Activated T-cell treated with anti-CD3 and anti-CD28 coated beads, Interleukin-2, amount 50 U/mL, for 72 hours (primary cell): ENCODE data around the gene FMNL2. TPM values are rescaled to one million over a fixed set of nuclear protein-coding genes. Genes with fewer than 3 reads are reported as not detected.
"Not testable (repeated sequence)": the region's sequence is repeated elsewhere in the genome, so short reads cannot be mapped to it uniquely, and the experiment has no call there.

Source experiments
- ATAC-seq, 2 donors: fragments of 150-1000 bp; cut with Tn5 transposase; replicated peaks in 1 of 2; 2 replicates each; pipeline ENCODE4 v1.10.0; 2021; ENCODE audit warnings: moderate library complexity in 2 of 2, mild to moderate bottlenecking in 1 of 2
- DNase-seq, 2 donors: peaks; one replicate each; pipeline ENCODE4 v3.0.0; 2021 to 2022; ENCODE audit warnings: mixed read lengths in 1 of 2
- H3K27ac Mint-ChIP-seq: one replicate; pipeline ENCODE4 v1.8.0; 2022; ENCODE audit warnings: mild to moderate bottlenecking, moderate library complexity, mixed read lengths
- H3K27me3 Mint-ChIP-seq: one replicate; pipeline ENCODE4 v1.8.0; 2022; ENCODE audit warnings: low read depth, mixed read lengths
- H3K36me3 Mint-ChIP-seq, 2 donors: one replicate each; pipeline ENCODE4 v1.8.0; 2022; ENCODE audit warnings: mixed read lengths in 2 of 2, mild to moderate bottlenecking in 1 of 2; ENCODE audit not compliant: insufficient read depth in 2 of 2
- H3K4me1 Mint-ChIP-seq: one replicate; pipeline ENCODE4 v1.8.0; 2022; ENCODE audit warnings: low read depth, mixed read lengths
- H3K4me3 Mint-ChIP-seq, 2 donors: one replicate each; pipeline ENCODE4 v1.8.0; 2022; ENCODE audit warnings: mild to moderate bottlenecking in 2 of 2, mixed read lengths in 2 of 2, moderate library complexity in 2 of 2
- H3K9me3 Mint-ChIP-seq, 2 donors: one replicate each; pipeline ENCODE4 v1.8.0; 2022; ENCODE audit warnings: mixed read lengths in 2 of 2
- total RNA-seq, 2 donors: library from RNA; stranded (reverse); gene quantifications; one replicate each; pipeline ENCODE4 v1.2.3, GENCODE V29; 2022

The FMNL2 gene
- total RNA-seq, 2 donors from 2014 or later = 3.5 to 4.7 TPM

DNA sequence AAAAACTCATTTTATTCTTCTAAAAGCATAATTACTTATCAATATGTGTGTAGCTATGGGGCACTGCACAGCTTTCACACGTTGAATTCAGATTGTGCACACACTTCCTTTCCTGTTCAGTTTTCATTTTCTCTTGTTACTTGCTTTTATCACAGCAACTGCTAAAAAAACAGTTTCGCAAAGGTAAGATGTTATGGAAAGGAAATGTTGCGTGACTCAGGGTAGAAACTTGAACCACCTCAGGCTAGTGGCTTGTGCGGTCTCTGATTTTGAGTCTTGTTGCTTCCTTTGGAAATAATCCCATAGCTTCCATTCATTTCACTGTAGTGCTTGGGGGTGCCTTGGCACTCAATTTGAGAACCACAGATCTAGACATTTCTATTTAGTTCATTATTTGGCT lies 171.9 kb downstream of the FMNL2 start:
- peaks cover 4% of the 10 kb centered on the region for H3K27me3 Mint-ChIP-seq
- no peak overlapping the region for H3K27ac Mint-ChIP-seq
- no peaks in the 10 kb centered on the region for H3K9me3 Mint-ChIP-seq
- H3K36me3 Mint-ChIP-seq = peaks cover 0 to 2% of the 10 kb centered on the region in 2 donors
- DNase-seq (peak; percentile 6 to 15), ATAC-seq (peak; percentile 80 to 89)
- H3K4me3 Mint-ChIP-seq = no peak overlapping the region
- H3K4me1 Mint-ChIP-seq = peaks cover 6% of the 10 kb centered on the region

DNA sequence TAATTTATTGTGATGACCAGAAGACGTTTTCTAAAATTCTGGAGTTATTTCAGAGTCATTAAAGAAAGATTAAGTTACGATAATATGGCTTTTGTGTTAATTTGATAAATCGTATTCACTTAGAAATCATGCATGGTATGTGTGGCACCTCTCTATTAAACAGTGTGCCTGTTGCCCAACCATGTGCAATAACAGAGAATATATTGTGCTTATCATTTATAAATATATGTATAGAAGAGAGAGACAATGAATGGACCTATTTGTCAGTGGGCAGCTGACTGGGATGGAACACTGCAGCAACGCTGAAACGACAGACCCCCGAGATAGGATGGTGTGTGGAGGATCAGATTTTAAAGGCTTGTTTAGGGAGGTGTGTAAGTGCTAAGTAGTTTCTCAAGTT lies 172.9 kb downstream of the FMNL2 start:
- H3K4me3 Mint-ChIP-seq = no peak overlapping the region
- no peak overlapping the region for H3K27ac Mint-ChIP-seq
- peaks cover 8% of the 10 kb centered on the region for H3K27me3 Mint-ChIP-seq
- no peaks in the 10 kb centered on the region for H3K9me3 Mint-ChIP-seq
- DNase-seq (no peak), ATAC-seq (no peak)
- H3K4me1 Mint-ChIP-seq = peaks cover 6% of the 10 kb centered on the region
- H3K36me3 Mint-ChIP-seq = peaks cover 0 to 1% of the 10 kb centered on the region in 2 donors

GRCh38 chr2:152508446-152508845 lies 173.5 kb downstream of the FMNL2 start:
- Mint-ChIP-seq H3K9me3 (no peaks in the 10 kb centered on the region), H3K27ac (no peak overlapping the region), H3K27me3 (peaks cover 8% of the 10 kb centered on the region), H3K4me1 (peaks cover 6% of the 10 kb centered on the region), H3K36me3 (no peaks in the 10 kb centered on the region), H3K4me3 (no peak overlapping the region)
- DNase-seq (no peak), ATAC-seq (no peak)

- Mint-ChIP-seq H3K9me3 (no peaks in the 10 kb centered on the region), H3K4me1 (peaks cover 6% of the 10 kb centered on the region), H3K36me3 (no peaks in the 10 kb centered on the region), H3K27ac (no peak overlapping the region), H3K4me3 (no peak overlapping the region), H3K27me3 (peaks cover 8% of the 10 kb centered on the region)
- no peak for ATAC-seq
- no peak for DNase-seq
Measured at GRCh38 chr2:152509772-152510491, 175.0 kb downstream of the FMNL2 start.

DNA sequence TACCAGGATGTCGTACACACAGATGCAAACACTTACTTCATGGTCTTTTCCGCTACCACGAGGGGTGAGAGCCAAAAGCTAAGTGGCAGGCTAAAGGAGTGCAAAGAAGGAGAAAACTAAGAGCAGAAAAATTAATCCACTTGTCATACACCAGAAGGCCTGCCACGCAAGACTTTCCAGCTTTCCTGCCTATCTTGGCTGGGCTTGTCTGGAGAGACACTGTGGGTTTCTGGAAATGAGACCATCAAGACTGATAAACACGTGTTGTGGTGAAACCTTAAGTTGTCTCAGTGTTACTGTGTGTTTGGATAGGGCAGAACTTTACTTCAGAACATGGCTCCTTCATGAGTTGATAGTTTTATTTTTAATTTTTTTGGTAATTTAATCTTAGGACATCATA lies 175.6 kb downstream of the FMNL2 start:
- Mint-ChIP-seq H3K4me1 (peaks cover 6% of the 10 kb centered on the region), H3K4me3 (no peak overlapping the region), H3K36me3 (no peaks in the 10 kb centered on the region), H3K27me3 (peaks cover 8% of the 10 kb centered on the region), H3K9me3 (no peaks in the 10 kb centered on the region), H3K27ac (no peak overlapping the region)
- DNase-seq (no peak), ATAC-seq (no peak)

GRCh38 chr2:152511981-152512380 lies 177.0 kb downstream of the FMNL2 start:
- Mint-ChIP-seq H3K36me3 (no peaks in the 10 kb centered on the region), H3K9me3 (no peaks in the 10 kb centered on the region), H3K27ac (no peak overlapping the region), H3K4me3 (no peak overlapping the region), H3K27me3 (peaks cover 9% of the 10 kb centered on the region), H3K4me1 (peaks cover 6% of the 10 kb centered on the region)
- ATAC-seq (no peak), DNase-seq (no peak)

- ATAC-seq (no peak), DNase-seq (no peak)
- H3K36me3 Mint-ChIP-seq = no peaks in the 10 kb centered on the region
- no peak overlapping the region for H3K4me3 Mint-ChIP-seq
- no peaks in the 10 kb centered on the region for H3K4me1 Mint-ChIP-seq
- H3K27me3 Mint-ChIP-seq = peaks cover 19% of the 10 kb centered on the region
- no peaks in the 10 kb centered on the region for H3K9me3 Mint-ChIP-seq
- no peak overlapping the region for H3K27ac Mint-ChIP-seq
Measured at GRCh38 chr2:152513029-152513428, 178.1 kb downstream of the FMNL2 start.

GRCh38 chr2:152513681-152514080 lies 178.7 kb downstream of the FMNL2 start:
- Mint-ChIP-seq H3K9me3 (no peaks in the 10 kb centered on the region), H3K4me1 (no peaks in the 10 kb centered on the region), H3K27me3 (peaks cover 19% of the 10 kb centered on the region), H3K4me3 (no peak overlapping the region), H3K36me3 (no peaks in the 10 kb centered on the region), H3K27ac (no peak overlapping the region)
- peak in 1 of 2 donors; percentile 42 for ATAC-seq
- DNase-seq = no peak

GRCh38 chr2:152518034-152518433 lies 183.1 kb downstream of the FMNL2 start:
- no peaks in the 10 kb centered on the region for H3K4me1 Mint-ChIP-seq
- ATAC-seq (no peak), DNase-seq (no peak)
- no peaks in the 10 kb centered on the region for H3K9me3 Mint-ChIP-seq
- H3K27ac Mint-ChIP-seq = no peak overlapping the region
- H3K4me3 Mint-ChIP-seq = no peak overlapping the region
- peaks cover 10% of the 10 kb centered on the region for H3K27me3 Mint-ChIP-seq
- H3K36me3 Mint-ChIP-seq = no peaks in the 10 kb centered on the region

- H3K4me3 Mint-ChIP-seq = no peak overlapping the region
- no peak overlapping the region for H3K27ac Mint-ChIP-seq
- peaks cover 15% of the 10 kb centered on the region for H3K27me3 Mint-ChIP-seq
- DNase-seq = no peak
- no peaks in the 10 kb centered on the region for H3K9me3 Mint-ChIP-seq
- no peaks in the 10 kb centered on the region for H3K4me1 Mint-ChIP-seq
- H3K36me3 Mint-ChIP-seq = no peaks in the 10 kb centered on the region
- no peak for ATAC-seq
Measured at GRCh38 chr2:152518641-152519580, 183.9 kb downstream of the FMNL2 start.

- Mint-ChIP-seq H3K4me3 (no peak overlapping the region), H3K27me3 (peaks cover 20% of the 10 kb centered on the region), H3K27ac (no peak overlapping the region), H3K36me3 (no peaks in the 10 kb centered on the region), H3K4me1 (no peaks in the 10 kb centered on the region), H3K9me3 (no peaks in the 10 kb centered on the region)
- ATAC-seq = no peak
- DNase-seq = no peak
Measured at GRCh38 chr2:152519581-152519952, 184.6 kb downstream of the FMNL2 start.

DNA sequence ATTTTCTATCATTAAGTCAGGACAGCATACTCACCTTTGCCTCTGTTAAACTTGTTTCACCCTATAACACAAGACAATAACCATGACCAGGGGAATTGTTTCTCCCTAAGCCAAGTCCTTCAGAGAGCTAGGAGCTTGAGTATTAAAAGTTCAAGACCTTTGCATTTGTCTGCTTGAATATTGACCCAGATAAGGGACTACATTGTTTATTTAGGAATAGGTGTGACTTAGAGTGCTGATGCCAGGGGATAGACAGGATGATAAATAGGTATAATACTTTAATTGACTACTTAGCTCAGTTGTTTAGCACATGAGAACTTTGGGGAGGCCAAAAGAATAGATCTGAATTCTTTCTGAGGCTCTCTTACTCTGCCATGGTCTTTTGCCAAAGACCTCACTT lies 185.8 kb downstream of the FMNL2 start:
- Mint-ChIP-seq H3K27me3 (peaks cover 20% of the 10 kb centered on the region), H3K27ac (no peak overlapping the region), H3K9me3 (no peaks in the 10 kb centered on the region), H3K4me1 (no peaks in the 10 kb centered on the region), H3K36me3 (no peaks in the 10 kb centered on the region), H3K4me3 (no peak overlapping the region)
- no peak for ATAC-seq
- no peak for DNase-seq

DNA sequence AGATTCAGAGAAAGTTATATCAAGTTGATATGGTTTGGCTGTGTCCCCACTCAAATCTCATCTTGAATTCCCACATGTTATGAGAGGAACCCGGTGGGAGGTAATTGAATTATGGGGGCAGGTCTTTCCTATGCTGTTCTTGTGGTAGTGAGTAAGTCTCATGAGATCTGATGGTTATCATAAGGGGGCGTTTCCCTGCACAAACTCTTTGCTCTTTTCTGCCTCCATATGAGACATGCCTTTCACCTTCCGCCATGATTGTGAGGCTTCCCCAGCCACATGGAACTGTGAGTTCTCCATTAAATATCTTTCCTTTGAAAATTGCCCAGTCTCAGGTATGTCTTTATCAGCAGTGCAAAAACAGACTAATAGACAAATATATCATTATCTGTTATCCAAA lies 187.5 kb downstream of the FMNL2 start:
- not testable (repeated sequence) for H3K4me3 Mint-ChIP-seq, H3K36me3 Mint-ChIP-seq, DNase-seq, H3K9me3 Mint-ChIP-seq, H3K27ac Mint-ChIP-seq, H3K4me1 Mint-ChIP-seq, ATAC-seq
- H3K27me3 Mint-ChIP-seq = peaks cover 15% of the 10 kb centered on the region
